ENCODE measurements around the gene ANKZF1.

DNA sequence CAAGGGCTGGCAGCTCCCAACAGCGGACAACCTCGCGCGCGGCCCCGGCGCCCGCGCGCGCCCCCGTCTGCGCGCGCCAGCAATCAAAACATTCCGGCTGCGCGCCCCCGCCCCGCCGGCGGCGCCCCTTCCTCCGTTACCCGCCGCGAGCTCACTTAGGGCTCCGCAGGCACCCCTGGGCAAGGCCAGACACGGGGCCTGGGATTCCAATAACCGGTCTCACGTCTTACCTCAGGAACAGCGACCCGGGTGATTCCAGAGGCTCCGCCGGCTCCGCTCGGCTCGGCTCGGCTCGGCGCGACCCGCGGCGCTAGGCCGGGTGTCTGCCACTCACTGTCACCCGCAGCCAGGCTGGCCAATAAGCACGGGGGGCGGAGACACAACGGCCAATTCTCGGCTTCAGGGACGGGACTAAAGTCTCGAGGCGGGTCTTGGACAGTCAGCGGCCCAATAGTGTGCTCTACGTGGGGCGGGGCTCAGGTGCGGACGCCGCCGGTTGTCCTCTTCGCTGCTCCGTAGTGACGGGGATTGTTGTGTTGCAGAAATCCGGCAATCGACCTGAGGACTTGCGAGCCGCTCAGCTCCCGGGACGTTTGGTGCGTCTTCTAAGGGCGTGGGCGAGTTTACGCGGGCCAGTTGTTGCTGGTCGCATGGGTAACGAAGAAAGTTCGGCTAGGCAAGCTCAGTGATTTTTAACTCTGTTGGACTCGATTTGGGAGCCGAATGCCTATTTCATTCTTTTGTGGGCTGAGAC lies at the start of gene ANKZF1, which contains the start of gene ATG9A:
- TF ChIP-seq, protein P1, sequence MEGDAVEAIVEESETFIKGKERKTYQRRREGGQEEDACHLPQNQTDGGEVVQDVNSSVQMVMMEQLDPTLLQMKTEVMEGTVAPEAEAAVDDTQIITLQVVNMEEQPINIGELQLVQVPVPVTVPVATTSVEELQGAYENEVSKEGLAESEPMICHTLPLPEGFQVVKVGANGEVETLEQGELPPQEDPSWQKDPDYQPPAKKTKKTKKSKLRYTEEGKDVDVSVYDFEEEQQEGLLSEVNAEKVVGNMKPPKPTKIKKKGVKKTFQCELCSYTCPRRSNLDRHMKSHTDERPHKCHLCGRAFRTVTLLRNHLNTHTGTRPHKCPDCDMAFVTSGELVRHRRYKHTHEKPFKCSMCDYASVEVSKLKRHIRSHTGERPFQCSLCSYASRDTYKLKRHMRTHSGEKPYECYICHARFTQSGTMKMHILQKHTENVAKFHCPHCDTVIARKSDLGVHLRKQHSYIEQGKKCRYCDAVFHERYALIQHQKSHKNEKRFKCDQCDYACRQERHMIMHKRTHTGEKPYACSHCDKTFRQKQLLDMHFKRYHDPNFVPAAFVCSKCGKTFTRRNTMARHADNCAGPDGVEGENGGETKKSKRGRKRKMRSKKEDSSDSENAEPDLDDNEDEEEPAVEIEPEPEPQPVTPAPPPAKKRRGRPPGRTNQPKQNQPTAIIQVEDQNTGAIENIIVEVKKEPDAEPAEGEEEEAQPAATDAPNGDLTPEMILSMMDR (IDR thresholded peaks at IDR 0.05) = no peak
- no peak for TF ChIP-seq EZH2 (IDR thresholded peaks at IDR 0.05)
